T-helper 2 cell treated with Interferon-gamma antibody and Interleukin-4, amounts not matched to agents 5 μg/mL and 100 μg/mL, for 36 hours (primary cell): ENCODE data around the gene ITPR1.

ENCODE experiments used
- DNase-seq: peaks from one replicate; pipeline ENCODE4 v3.0.0; 2021; ENCODE audit warnings: low spot score
- H3K27ac Mint-ChIP-seq: one replicate; pipeline ENCODE4 v1.8.0; 2021; ENCODE audit warnings: mild to moderate bottlenecking, mixed read lengths
- H3K27me3 Mint-ChIP-seq: one replicate; pipeline ENCODE4 v1.8.0; 2021; ENCODE audit warnings: low read depth, mixed read lengths
- H3K36me3 Mint-ChIP-seq: one replicate; pipeline ENCODE4 v1.8.0; 2021; ENCODE audit warnings: low read depth, mixed read lengths
- H3K4me1 Mint-ChIP-seq: one replicate; pipeline ENCODE4 v1.8.0; 2021; ENCODE audit warnings: low read depth, mixed read lengths
- H3K4me3 Mint-ChIP-seq: one replicate; pipeline ENCODE4 v1.8.0; 2022; ENCODE audit warnings: mild to moderate bottlenecking, moderate library complexity, mixed read lengths
- H3K9me3 Mint-ChIP-seq: one replicate; pipeline ENCODE4 v1.8.0; 2021; ENCODE audit warnings: mixed read lengths

The ITPR1 gene

DNA sequence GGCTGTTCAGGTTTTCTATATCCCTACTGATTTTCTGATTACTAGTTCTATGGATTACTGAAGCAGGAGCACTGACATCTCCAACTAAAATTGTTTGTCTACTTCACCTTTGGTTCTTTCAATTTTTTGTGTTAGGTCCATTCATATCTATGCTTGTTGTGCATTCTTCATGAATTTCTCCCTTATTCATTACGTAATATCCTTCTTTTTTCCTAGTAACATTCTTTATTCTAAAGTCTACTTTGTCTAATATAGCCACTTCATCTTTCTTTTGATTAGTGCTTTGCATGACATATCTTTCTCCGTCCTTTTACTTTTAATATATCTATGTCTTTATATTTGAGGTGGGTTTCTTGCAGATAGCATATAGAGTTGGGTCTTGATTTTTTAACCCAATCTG, 369.8 kb downstream of the ITPR1 start:
- DNase-seq, result no peak
- Mint-ChIP-seq H3K27ac (no peak overlapping the region), H3K4me1 (peaks cover 21% of the 10 kb centered on the region), H3K36me3 (peaks cover 49% of the 10 kb centered on the region), H3K27me3 (no peaks in the 10 kb centered on the region), H3K9me3 (peaks cover 39% of the 10 kb centered on the region), H3K4me3 (no peak overlapping the region)

DNA sequence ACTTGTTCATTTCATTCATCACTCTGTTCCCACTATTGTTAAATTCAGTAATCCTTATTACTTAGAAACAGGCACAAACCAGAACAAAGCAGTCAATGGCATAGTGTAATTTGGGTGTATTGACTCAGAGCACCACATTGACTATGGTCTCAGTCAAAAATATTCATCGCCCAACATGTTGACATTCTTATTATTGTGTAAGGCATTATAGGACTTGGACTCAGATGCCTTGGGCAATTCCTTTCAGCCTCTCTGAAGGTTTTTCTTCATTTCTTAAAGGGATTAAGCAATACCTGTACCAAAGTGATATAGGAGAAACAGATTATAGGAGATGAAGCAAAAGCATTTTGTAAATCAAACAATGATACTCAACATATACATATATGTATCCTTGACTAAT, 371.4 kb downstream of the ITPR1 start:
- H3K9me3 Mint-ChIP-seq, result peaks cover 39% of the 10 kb centered on the region
- no peaks in the 10 kb centered on the region for H3K27me3 Mint-ChIP-seq
- peaks cover 45% of the 10 kb centered on the region for H3K36me3 Mint-ChIP-seq
- H3K4me1 Mint-ChIP-seq, result peaks cover 29% of the 10 kb centered on the region
- DNase-seq, result no peak
- H3K27ac Mint-ChIP-seq, result no peak overlapping the region
- H3K4me3 Mint-ChIP-seq, result no peak overlapping the region

DNA sequence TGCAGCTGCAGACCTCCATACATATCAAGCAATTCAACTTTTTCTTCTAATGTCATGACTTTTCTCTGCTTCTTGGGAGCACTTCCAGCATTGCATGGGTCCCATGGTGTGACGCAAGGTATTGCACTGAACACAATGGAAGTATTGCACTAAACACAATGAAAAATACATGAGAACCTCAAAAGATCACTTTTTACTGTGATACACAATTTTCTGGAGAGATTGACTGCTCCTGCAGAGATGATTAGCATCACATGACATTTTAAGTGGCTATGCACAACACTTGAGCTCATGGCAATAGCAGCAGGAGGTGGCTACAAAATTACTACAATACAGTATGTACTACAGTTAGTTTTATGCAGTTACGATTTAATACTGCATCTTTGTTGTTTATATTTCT, 372.6 kb downstream of the ITPR1 start:
- Mint-ChIP-seq H3K9me3 (peaks cover 35% of the 10 kb centered on the region), H3K4me1 (peaks cover 35% of the 10 kb centered on the region), H3K4me3 (peak overlapping the region; percentile 41), H3K27ac (no peak overlapping the region), H3K27me3 (no peaks in the 10 kb centered on the region), H3K36me3 (peaks cover 38% of the 10 kb centered on the region)
- no peak for DNase-seq

DNA sequence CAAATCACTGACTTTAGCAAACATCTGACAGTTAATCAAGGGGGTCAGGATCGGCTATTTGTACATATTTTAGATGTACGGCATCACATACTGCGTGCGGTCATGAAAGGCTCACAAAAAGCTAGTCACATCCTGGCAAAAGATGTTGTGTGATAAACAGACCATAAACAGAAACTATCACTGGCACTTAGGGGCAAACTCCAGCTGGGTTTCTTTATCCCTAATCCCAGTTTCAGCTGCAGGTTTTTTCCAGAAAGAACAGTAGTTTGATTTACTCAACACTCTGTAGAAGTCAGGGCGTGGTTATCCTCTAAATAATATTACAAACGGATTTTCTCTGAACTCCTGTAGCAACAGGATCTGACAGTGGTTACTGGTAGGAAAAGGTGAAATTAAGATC, 373.7 kb downstream of the ITPR1 start:
- H3K27ac Mint-ChIP-seq, result peak overlapping the region; percentile 87

DNA sequence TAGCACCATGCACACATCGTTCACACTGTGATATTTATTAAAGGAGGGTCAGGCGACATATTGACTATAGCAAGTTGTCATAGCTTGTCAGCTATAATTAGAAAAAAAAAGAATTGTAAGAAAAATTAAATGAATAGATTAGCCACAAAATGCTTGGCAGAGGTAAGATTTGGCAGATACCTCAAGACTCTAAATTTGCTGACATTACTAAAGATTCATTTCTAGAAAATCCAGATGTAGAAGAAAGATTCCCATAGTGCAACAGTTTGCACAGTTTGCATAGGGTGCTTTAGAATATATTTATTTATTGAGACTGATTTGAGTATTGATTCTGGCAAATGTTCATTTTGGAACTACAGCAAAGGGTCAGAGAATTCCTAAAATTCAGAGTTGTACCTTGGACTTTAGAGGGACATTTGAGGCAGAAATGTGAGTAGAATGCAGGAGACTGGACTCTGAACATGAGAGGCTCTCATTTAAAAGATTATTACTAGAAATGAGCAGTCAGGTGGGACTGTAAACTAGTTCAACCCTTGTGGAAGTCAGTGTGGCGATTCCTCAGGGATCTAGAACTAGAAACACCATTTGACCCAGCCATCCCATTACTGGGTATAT, 384.1 kb downstream of the ITPR1 start:
- Mint-ChIP-seq H3K9me3 (no peaks in the 10 kb centered on the region), H3K4me1 (peaks cover 9% of the 10 kb centered on the region), H3K27me3 (no peaks in the 10 kb centered on the region), H3K36me3 (no peaks in the 10 kb centered on the region), H3K4me3 (no peak overlapping the region), H3K27ac (no peak overlapping the region)
- DNase-seq, result no peak

More for the DNA sequence above, 373.7 kb downstream of the ITPR1 start:
- peaks cover 29% of the 10 kb centered on the region for H3K36me3 Mint-ChIP-seq
- peaks cover 25% of the 10 kb centered on the region for H3K9me3 Mint-ChIP-seq
- DNase-seq, result no peak
- no peaks in the 10 kb centered on the region for H3K27me3 Mint-ChIP-seq
- H3K4me3 Mint-ChIP-seq, result peak overlapping the region; percentile 84
- H3K4me1 Mint-ChIP-seq, result peaks cover 40% of the 10 kb centered on the region

DNA sequence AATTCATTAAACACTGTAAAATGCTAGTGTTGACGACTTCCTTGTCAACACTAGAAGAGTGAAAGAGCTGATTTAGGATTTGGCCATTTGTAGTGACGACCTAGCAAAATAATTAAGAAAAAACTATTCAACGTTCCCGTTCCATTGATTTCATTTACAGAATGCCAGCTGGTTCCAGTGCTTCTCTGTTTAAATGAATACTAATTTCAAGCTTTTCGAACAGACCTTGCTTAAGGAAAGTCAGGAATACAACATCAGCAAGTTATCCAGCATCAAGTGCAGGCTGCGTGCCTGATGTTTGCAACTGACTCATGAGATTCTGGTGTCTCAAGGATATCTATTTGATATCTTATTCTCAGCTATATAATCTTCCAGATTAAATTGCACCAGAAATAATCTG, 387.7 kb downstream of the ITPR1 start:
- Mint-ChIP-seq H3K36me3 (no peaks in the 10 kb centered on the region), H3K4me1 (peaks cover 10% of the 10 kb centered on the region), H3K9me3 (no peaks in the 10 kb centered on the region), H3K4me3 (no peak overlapping the region), H3K27ac (no peak overlapping the region), H3K27me3 (no peaks in the 10 kb centered on the region)
- no peak for DNase-seq

DNA sequence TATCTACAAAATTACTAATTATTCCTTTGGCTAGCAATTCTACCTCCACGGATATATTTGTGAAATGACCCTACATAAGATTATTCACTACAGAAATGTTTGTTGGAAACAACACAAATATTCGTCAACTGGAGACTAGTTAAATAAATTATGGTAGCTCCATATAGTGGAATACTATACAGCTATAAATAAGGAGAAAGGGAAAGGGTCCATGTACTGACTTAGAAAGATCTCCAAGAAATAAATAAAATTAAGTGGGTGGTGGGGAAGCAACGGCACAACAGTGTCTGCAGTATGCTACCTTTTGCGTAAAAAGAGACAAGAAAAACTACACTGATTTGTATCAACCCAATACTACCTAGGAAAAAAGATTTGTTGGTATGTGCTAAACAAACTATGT, 389.4 kb downstream of the ITPR1 start:
- no peak for DNase-seq
- Mint-ChIP-seq H3K36me3 (peaks cover 3% of the 10 kb centered on the region), H3K4me1 (peaks cover 19% of the 10 kb centered on the region), H3K9me3 (no peaks in the 10 kb centered on the region), H3K27me3 (no peaks in the 10 kb centered on the region), H3K27ac (no peak overlapping the region), H3K4me3 (no peak overlapping the region)

DNA sequence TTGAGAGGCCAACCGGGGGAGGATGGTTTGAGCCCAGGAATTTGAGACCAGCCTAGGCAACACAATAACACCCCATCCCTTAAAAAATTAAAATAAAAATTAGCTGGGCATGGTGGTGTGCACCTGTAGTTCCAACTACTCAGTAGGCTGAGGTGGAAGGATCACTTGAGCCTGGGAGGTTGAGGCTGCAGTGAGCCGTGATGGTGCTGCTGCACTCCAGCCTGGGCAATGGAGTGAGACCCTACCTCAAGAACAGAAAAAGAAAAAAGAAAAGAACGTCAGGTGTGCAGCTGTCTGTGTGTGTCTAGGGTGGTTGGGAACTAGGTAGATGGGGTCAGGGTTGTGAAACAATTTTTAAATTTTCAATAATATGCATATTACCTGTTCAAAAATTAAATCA, 389.9 kb downstream of the ITPR1 start:
- Mint-ChIP-seq H3K27ac (no peak overlapping the region), H3K36me3 (peaks cover 3% of the 10 kb centered on the region), H3K27me3 (no peaks in the 10 kb centered on the region), H3K9me3 (no peaks in the 10 kb centered on the region), H3K4me3 (no peak overlapping the region), H3K4me1 (peaks cover 19% of the 10 kb centered on the region)
- DNase-seq, result no peak

DNA sequence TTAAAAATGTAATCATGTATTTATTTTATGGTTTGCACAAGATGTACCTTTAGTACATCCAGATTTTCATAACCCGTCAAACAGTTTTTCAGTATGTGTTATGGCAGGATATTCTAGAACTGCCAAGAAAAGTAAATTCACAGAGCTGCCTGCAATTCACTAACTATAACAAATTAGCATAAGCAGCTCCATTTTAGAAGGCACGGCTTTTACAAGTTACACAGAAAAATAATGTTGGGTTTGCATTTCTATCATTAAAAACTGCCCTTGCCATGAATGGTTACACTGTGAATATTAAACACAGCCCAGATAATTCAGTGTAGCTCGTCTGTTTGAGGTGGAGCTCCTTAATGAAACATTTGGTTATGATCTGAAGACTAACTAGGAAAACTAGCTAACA, 391.7 kb downstream of the ITPR1 start:
- Mint-ChIP-seq H3K36me3 (peaks cover 8% of the 10 kb centered on the region), H3K9me3 (peaks cover 10% of the 10 kb centered on the region), H3K4me1 (peaks cover 33% of the 10 kb centered on the region), H3K4me3 (no peak overlapping the region), H3K27me3 (no peaks in the 10 kb centered on the region), H3K27ac (no peak overlapping the region)
- DNase-seq, result no peak

DNA sequence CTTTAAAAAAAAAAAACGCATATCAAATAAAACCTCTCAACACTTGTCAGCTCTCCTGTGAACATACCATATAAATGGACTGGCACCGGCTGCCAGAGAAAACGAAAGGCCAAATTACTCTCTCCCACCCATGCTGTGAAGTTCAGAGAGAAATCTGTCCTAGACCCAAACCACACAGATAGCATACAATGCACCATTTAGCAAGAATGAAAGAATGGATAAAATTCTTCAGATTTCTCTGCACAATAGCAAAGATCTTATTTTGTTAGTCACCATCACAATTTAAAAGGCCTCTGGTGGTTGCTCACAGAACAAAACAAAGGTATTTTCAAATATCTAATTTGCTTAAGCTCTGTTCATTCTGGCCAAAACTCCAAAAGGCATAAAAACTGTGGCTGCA, 392.2 kb downstream of the ITPR1 start:
- DNase-seq, result no peak
- Mint-ChIP-seq H3K36me3 (peaks cover 8% of the 10 kb centered on the region), H3K27me3 (no peaks in the 10 kb centered on the region), H3K27ac (no peak overlapping the region), H3K4me1 (peaks cover 36% of the 10 kb centered on the region), H3K9me3 (peaks cover 11% of the 10 kb centered on the region), H3K4me3 (no peak overlapping the region)

DNA sequence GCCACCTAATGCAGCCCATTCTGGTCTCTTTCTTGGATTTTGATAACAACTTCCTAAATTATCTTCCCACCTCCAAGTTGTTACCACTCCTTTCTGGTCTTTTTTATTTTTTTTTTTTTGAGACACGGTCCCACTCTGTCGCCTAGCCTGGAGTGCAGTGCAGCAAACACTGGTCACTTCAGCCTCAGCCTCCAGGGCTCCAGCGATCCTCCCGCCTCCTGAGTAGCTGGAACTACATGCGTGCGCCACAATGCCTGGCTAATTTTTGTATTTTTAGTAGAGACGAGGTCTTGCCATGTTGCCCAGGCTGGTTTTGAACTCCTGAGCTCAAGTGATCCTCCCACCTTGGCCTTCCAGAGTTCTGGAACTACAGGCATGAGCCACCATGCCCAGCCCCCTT, 393.3 kb downstream of the ITPR1 start:
- peaks cover 8% of the 10 kb centered on the region for H3K36me3 Mint-ChIP-seq

DNA sequence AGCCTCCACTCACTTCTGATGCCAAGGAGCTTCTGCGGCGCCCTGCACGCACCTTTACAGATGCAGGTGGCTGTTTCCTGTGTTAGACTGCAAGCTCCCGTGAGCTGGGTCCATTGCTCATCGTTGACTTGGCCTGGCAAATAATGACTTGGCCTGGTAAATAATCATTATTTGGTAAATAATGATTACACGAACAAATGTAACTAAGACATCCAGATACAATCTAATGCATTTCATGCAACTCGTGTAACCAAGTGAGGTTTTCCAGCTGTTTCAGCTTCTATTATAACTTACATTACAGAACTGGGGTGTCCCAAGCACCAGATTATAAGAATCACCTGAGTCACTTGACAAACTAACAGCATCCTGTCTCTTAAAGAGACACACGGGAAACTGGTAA, 394.0 kb downstream of the ITPR1 start:
- peaks cover 11% of the 10 kb centered on the region for H3K9me3 Mint-ChIP-seq
- no peak for DNase-seq
- H3K27me3 Mint-ChIP-seq, result no peaks in the 10 kb centered on the region
- H3K36me3 Mint-ChIP-seq, result peaks cover 8% of the 10 kb centered on the region
- H3K27ac Mint-ChIP-seq, result no peak overlapping the region
- no peak overlapping the region for H3K4me3 Mint-ChIP-seq
- peaks cover 38% of the 10 kb centered on the region for H3K4me1 Mint-ChIP-seq

More for the DNA sequence above, 393.3 kb downstream of the ITPR1 start:
- H3K4me3 Mint-ChIP-seq, result no peak overlapping the region
- no peak overlapping the region for H3K27ac Mint-ChIP-seq
- H3K4me1 Mint-ChIP-seq, result peaks cover 36% of the 10 kb centered on the region
- H3K27me3 Mint-ChIP-seq, result no peaks in the 10 kb centered on the region
- no peak for DNase-seq
- H3K9me3 Mint-ChIP-seq, result peaks cover 11% of the 10 kb centered on the region

DNA sequence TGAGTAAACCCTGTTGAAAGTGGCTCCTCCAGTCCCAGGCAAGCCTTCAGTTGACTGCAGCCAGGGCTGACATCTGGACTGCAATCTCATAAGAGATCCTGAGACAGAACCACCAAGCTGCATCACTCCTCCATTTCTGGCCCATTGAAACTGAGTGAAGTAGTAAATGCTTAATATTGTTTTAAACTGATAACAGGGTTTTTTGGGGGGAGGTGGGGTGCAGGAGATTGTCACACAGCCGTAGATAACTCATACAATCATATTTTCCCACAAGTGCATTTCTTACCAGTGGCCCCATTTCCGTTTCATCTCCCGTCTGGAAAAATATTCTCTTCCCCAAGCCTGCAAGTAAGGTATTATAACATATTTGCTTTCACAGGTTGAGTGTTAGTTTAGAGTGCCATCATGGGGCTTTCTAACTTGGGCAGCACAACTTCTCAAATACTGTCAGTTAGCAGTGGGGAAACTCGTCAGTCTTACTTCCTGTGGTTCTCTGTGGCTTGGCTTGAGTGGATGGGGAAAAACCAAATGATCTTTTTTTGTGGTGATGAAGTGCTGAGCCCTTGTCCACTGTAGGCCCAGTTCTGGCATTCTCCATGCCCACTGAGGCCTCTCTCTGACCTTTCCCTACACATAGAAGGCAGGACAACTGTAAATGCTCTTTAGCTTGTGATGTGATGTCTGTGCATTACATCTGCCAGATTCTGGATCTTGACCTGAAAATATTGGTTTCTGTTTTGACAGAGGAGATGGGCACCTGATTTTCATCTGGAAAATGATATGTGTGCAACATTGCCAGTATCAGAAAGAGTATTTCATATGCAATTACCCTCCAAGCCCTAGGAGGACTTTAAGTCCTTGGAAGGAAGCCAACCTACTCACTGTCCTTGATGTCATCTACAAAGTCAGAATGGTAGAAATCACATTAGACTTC, 396.0 kb downstream of the ITPR1 start:
- Mint-ChIP-seq H3K27me3 (no peaks in the 10 kb centered on the region), H3K4me1 (peaks cover 43% of the 10 kb centered on the region), H3K27ac (peak overlapping the region; percentile 89), H3K36me3 (peaks cover 8% of the 10 kb centered on the region), H3K4me3 (peak overlapping the region; percentile 65), H3K9me3 (peaks cover 11% of the 10 kb centered on the region)
- DNase-seq, result peak; percentile 73

DNA sequence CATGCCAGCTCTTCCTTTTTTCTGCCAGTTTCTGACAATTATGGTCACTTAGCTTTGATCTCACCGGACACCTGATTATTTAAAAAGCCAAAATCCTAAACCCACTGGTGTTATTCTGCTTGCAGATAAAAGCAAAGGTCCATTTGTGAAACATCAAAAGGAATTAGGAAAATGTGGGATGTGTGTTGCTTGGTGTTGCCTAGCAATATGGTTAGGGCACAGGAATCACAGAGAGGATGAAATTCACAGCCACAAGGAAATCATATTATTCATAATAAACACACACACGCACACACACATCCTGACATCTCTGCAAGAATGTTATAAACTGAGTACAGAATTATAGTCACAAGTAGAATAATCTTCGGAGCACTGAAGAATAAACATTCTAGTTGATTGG, 396.7 kb downstream of the ITPR1 start:
- Mint-ChIP-seq H3K27ac (peak overlapping the region; percentile 89), H3K9me3 (peaks cover 11% of the 10 kb centered on the region), H3K4me1 (peaks cover 46% of the 10 kb centered on the region), H3K36me3 (peaks cover 8% of the 10 kb centered on the region), H3K4me3 (peak overlapping the region; percentile 65), H3K27me3 (no peaks in the 10 kb centered on the region)
- DNase-seq, result no peak
